Thyroid gland (tissue), 4 donors: ENCODE data around the gene THAP3. TPM values are rescaled to one million over a fixed set of nuclear protein-coding genes. Genes with fewer than 3 reads are reported as not detected.
"Not testable (repeated sequence)": the region's sequence is repeated elsewhere in the genome, so short reads cannot be mapped to it uniquely, and the experiment has no call there.

ENCODE experiments used
- DNase-seq, 2 donors: peaks; one replicate each; pipeline ENCODE4 v3.0.0-alpha.2; 2019
- H3K27ac ChIP-seq, 3 donors: fragments of 200-600 bp; sonication (generic); 1 replicate in 2 of 3; 2 replicates in 1 of 3; pipeline ENCODE4 v1.5.1; 2016 to 2019; ENCODE audit warnings: mild to moderate bottlenecking in 1 of 3, moderate library complexity in 1 of 3
- H3K27me3 ChIP-seq: fragments of 200-600 bp; sonication (generic); one replicate; pipeline ENCODE4 v1.5.1; 2019
- H3K36me3 ChIP-seq, 2 donors: fragments of 200-600 bp; sonication (generic); one replicate each; pipeline ENCODE4 v1.5.1; 2016 to 2019
- H3K4me1 ChIP-seq, 2 donors: fragments of 200-600 bp; sonication (generic); one replicate each; pipeline ENCODE4 v1.5.1; 2017 to 2019
- H3K4me3 ChIP-seq, 3 donors: fragments of 200-600 bp; sonication (generic); replicated peaks in 1 of 3; 1 replicate in 2 of 3; 2 replicates in 1 of 3; pipeline ENCODE4 v1.5.1; 2016; ENCODE audit warnings: mild to moderate bottlenecking in 1 of 3
- H3K9me3 ChIP-seq: fragments of 200-600 bp; sonication (generic); one replicate; pipeline ENCODE4 v1.5.1; 2017
- POLR2A ChIP-seq, 2 donors: fragments of 450-650 bp; IDR thresholded peaks; one replicate each; pipeline ENCODE4 v1.6.1; 2017; ENCODE audit warnings: antibody characterized with exemption in 2 of 2, mild to moderate bottlenecking in 2 of 2, moderate library complexity in 1 of 2
- WGBS, 2 donors: methylation state at CpG; one replicate each; pipeline ENCODE4 v1.1.5; 2017; 5-methylcytosine and 5-hydroxymethylcytosine counted together
- intact Hi-C: fragments of 100-400 bp; cut with DNase I; formaldehyde crosslinking; loops from one replicate; pipeline ENCODE4 v1.15.1; 2023
- total RNA-seq, 4 donors: library from RNA; depleted of rRNA; stranded (reverse); fragments of >200 nt; gene quantifications; one replicate each; pipeline ENCODE4 v1.2.3, GENCODE V29; 2016
- TF ChIP-seq, protein P1 (sequence below), 6 experiments: fragments of 200-600 bp in 3 of 6; fragments of 450-650 bp in 3 of 6; sonication (generic) in 3 of 6; IDR thresholded peaks; one replicate each; pipeline ENCODE4 v1.5.1; 2016 to 2019; ENCODE audit warnings: antibody characterized with exemption in 6 of 6, mild to moderate bottlenecking in 2 of 6, inconsistent platforms in 1 of 6, moderate library complexity in 1 of 6

Gene THAP3
- total RNA-seq, 4 donors from 2014 or later, result 21.2 to 35.3 (median 30.5) TPM

DNA sequence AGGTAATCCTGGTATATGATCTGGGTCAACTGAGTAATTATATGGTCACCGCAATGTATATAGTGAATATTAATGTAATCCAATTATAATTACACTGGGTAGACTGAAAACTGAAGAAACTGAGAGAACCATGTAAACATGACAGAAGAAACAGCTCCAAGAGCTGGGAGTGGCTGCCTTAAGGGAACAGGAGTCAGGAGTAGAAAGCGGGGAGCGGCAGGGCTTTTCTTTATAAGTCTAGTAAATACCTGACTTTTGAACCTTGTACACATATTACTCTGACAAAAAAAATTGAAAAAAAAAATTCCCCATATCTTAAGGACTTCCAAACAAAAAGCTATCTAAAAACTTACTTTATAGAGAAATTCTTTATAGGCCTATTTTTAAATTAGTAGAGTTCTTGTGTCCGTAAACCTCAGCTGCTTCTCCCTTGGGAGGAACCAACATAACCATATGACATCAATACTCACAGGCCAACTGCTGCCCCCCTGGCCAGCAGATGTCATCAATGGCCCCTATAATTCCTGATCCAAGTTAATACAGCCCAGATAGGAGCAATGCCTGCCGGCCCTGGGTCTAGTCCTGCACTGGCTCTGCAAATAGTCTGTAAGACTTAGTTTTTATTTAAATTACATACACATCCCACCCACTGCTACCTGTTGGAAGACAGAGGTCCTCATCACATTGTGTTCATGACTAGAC, 33.8 kb downstream of the THAP3 start:
- Histone ChIP-seq H3K27ac (no peak overlapping the region), H3K4me1 (no peaks in the 10 kb centered on the region), H3K27me3 (no peaks in the 10 kb centered on the region), H3K36me3 (peaks cover 0 to 1% of the 10 kb centered on the region in 2 donors), H3K4me3 (no peak overlapping the region), H3K9me3 (no peaks in the 10 kb centered on the region)
- DNase-seq, result no peak
- intact Hi-C loops, result no loop called here
- no peak for TF ChIP-seq POLR2A (IDR thresholded peaks at IDR 0.05)
- TF ChIP-seq, protein P1, sequence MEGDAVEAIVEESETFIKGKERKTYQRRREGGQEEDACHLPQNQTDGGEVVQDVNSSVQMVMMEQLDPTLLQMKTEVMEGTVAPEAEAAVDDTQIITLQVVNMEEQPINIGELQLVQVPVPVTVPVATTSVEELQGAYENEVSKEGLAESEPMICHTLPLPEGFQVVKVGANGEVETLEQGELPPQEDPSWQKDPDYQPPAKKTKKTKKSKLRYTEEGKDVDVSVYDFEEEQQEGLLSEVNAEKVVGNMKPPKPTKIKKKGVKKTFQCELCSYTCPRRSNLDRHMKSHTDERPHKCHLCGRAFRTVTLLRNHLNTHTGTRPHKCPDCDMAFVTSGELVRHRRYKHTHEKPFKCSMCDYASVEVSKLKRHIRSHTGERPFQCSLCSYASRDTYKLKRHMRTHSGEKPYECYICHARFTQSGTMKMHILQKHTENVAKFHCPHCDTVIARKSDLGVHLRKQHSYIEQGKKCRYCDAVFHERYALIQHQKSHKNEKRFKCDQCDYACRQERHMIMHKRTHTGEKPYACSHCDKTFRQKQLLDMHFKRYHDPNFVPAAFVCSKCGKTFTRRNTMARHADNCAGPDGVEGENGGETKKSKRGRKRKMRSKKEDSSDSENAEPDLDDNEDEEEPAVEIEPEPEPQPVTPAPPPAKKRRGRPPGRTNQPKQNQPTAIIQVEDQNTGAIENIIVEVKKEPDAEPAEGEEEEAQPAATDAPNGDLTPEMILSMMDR (IDR thresholded peaks at IDR 0.05), result no peak
- WGBS, 2 donors, result 91 to 92% methylated on average over 5 of the region's 5 CpGs

DNA sequence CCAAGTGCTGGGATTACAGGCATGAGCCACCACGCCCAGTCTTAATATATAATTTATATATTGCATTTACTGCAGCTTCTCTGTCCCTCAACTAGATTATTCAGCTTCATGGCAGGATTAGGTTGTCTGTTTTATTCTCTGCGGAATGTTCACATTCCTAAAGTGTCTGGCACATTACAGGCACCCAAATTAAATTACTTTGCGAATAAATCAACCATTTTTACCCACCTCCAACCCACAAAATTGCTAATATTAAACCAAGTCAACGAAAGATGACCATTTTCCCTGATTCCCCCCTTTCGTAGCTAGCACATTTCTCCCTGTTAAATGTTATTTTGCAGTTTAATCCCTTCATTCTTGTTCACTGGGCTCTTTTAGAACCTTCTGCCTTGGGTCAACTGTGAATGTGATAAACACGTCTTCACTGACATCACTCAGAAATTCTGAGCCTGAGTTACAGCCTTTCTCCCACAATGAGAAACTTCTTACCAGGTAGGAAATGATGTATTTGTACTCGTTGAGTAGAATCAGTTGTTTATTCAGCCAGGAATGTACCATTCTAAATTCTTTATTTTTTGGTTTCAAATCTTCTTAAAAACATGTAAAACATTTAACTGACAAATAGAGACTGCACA, 35.9 kb downstream of the THAP3 start:
- H3K27ac ChIP-seq, result no peak overlapping the region
- intact Hi-C loops, result no loop called here
- no peaks in the 10 kb centered on the region for H3K36me3 ChIP-seq
- no peaks in the 10 kb centered on the region for H3K9me3 ChIP-seq
- 86 to 87% methylated on average over 7 of the region's 7 CpGs for WGBS, 2 donors
- no peak overlapping the region for H3K4me3 ChIP-seq
- H3K27me3 ChIP-seq, result no peaks in the 10 kb centered on the region
- DNase-seq, result no peak
- no peaks in the 10 kb centered on the region for H3K4me1 ChIP-seq
- TF ChIP-seq, protein P1 (IDR thresholded peaks at IDR 0.05), result no peak
- TF ChIP-seq POLR2A (IDR thresholded peaks at IDR 0.05), result no peak

DNA sequence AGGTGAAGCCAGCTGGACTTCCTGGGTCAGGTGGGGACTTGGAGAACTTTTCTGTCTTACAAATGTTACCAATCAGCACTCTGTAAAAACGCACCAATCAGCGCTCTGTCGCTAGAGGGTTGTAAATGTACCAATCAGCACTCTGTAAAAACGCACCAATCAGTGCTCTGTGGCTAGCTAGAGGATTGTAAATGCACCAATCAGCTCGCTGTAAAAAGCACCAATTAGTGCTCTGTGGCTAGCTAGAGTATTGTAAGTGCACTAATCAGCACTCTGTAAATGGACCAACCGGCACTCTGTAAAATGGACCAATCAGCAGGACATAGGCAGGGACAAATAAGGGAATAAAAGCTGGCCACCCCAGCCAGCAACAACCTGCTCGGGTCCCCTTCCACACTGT, 37.8 kb downstream of the THAP3 start:
- 97 to 100% methylated on average over 7 of the region's 7 CpGs for WGBS, 2 donors
- intact Hi-C loops, H3K4me1 ChIP-seq, H3K27me3 ChIP-seq, DNase-seq, H3K36me3 ChIP-seq, H3K27ac ChIP-seq, H3K9me3 ChIP-seq, H3K4me3 ChIP-seq: not testable (repeated sequence)

DNA sequence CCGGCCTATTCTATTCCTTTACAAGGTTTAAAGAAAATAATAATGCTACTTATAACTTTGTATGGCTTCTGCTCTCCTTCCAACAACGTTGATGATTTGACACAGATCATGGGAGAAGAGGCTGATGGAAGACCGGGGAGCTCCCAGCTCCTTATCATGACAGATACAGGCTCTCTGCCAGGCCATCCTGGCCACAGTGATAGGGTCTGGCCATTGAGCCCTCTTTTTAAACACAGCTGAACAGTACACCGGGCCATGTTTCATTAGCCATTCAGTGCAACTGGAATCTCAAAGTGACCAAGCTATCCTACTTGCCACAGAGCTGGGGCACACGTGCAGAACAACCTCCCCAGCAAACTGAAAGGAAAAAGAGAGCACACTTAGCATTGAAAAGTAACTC, 42.0 kb downstream of the THAP3 start:
- Histone ChIP-seq H3K27ac (no peak overlapping the region), H3K4me3 (no peak overlapping the region), H3K9me3 (no peaks in the 10 kb centered on the region), H3K27me3 (no peaks in the 10 kb centered on the region), H3K4me1 (no peaks in the 10 kb centered on the region), H3K36me3 (peaks cover 7 to 8% of the 10 kb centered on the region in 2 donors)
- TF ChIP-seq, protein P1 (IDR thresholded peaks at IDR 0.05), result no peak
- no peak for TF ChIP-seq POLR2A (IDR thresholded peaks at IDR 0.05)
- intact Hi-C loops, result no loop called here
- no peak for DNase-seq
- WGBS, 2 donors, result 93 to 96% methylated on average over 5 of the region's 5 CpGs

DNA sequence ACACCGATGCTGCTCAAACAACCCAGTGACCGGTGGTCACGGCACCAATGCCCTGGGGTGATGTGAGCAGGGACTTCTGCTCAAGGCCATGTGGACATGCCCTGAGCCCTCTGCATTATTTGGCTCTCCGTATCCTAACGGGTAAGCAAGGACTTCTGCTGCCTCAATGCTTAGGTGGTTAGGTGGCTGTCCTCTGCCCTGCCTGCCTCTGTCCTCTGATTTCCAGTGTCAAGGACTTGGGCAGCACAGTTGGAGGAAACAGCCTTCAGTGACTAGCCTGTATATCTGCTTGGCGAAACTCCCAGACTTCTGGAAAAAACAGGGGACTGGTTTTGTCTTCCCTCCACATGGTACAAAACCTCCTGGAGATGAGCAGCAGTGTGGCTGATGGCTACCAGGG, 42.5 kb downstream of the THAP3 start:
- Histone ChIP-seq H3K4me1 (no peaks in the 10 kb centered on the region), H3K27me3 (no peaks in the 10 kb centered on the region), H3K27ac (no peak overlapping the region), H3K36me3 (peaks cover 7 to 8% of the 10 kb centered on the region in 2 donors), H3K4me3 (no peak overlapping the region), H3K9me3 (no peaks in the 10 kb centered on the region)
- WGBS, 2 donors, result 95 to 97% methylated on average over 6 of the region's 6 CpGs
- intact Hi-C loops, result no loop called here
- TF ChIP-seq, protein P1 (IDR thresholded peaks at IDR 0.05), result no peak
- TF ChIP-seq POLR2A (IDR thresholded peaks at IDR 0.05), result no peak
- no peak for DNase-seq
